DMS53 treated with DMSO at 0.1 percent for 48 hours (cell line): Measurements from ENCODE around the gene TNRC6C.
A peak's percentile ranks its signal among the peaks of the same experiment; 100 is the strongest.

Experiments used
- DNase-seq: peaks from one replicate; lab custom pipeline; 2025; ENCODE audit not compliant: unreplicated experiment; lab: John Stamatoyannopoulos, UW

TNRC6C gene, protein sequence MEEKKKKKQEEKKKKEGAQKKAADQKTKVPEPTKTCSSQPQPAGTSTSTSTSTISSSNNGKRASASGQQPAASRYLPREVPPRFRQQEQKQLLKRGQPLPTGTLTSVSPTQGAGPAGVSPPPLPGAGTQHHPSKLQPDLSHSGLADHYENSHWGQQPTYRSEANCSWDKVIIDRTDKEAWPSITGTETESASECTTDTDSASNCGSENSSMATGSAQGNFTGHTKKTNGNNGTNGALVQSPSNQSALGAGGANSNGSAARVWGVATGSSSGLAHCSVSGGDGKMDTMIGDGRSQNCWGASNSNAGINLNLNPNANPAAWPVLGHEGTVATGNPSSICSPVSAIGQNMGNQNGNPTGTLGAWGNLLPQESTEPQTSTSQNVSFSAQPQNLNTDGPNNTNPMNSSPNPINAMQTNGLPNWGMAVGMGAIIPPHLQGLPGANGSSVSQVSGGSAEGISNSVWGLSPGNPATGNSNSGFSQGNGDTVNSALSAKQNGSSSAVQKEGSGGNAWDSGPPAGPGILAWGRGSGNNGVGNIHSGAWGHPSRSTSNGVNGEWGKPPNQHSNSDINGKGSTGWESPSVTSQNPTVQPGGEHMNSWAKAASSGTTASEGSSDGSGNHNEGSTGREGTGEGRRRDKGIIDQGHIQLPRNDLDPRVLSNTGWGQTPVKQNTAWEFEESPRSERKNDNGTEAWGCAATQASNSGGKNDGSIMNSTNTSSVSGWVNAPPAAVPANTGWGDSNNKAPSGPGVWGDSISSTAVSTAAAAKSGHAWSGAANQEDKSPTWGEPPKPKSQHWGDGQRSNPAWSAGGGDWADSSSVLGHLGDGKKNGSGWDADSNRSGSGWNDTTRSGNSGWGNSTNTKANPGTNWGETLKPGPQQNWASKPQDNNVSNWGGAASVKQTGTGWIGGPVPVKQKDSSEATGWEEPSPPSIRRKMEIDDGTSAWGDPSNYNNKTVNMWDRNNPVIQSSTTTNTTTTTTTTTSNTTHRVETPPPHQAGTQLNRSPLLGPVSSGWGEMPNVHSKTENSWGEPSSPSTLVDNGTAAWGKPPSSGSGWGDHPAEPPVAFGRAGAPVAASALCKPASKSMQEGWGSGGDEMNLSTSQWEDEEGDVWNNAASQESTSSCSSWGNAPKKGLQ (N-terminal part only)

GRCh38 chr17:77957857-77958715 lies at the start of gene TNRC6C:
Gene TNRC6C, plus strand, starts transcription at chr17:77958703. Its CDS starts 45,504 bp downstream, at chr17:78004207.
- DNase-seq = peak; percentile 96

DNA sequence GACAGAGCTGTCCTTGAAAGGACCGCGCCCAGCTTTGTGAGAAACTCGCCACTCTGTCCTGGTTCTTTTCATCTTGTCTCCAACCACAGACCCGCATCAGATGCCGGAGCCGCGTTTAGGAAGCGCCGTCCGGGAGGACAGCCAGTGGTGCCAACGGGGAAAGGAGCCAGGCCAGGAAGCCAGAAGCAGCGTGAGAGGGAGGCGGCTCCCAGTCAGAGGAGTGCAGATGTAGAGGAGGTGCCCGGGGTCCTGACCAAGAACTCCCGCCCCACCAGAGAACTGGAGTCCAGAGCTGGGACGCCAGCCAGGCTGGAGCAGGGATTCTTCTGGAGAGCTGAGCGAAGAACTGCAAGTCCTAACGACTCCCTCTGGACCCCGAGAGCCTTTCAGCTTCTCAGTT lies 49.3 kb upstream of the TNRC6C start:
- DNase-seq = no peak

- no peak for DNase-seq
These were observed 48.7 kb upstream of the TNRC6C start for GRCh38 chr17:77909816-77910215.

DNA sequence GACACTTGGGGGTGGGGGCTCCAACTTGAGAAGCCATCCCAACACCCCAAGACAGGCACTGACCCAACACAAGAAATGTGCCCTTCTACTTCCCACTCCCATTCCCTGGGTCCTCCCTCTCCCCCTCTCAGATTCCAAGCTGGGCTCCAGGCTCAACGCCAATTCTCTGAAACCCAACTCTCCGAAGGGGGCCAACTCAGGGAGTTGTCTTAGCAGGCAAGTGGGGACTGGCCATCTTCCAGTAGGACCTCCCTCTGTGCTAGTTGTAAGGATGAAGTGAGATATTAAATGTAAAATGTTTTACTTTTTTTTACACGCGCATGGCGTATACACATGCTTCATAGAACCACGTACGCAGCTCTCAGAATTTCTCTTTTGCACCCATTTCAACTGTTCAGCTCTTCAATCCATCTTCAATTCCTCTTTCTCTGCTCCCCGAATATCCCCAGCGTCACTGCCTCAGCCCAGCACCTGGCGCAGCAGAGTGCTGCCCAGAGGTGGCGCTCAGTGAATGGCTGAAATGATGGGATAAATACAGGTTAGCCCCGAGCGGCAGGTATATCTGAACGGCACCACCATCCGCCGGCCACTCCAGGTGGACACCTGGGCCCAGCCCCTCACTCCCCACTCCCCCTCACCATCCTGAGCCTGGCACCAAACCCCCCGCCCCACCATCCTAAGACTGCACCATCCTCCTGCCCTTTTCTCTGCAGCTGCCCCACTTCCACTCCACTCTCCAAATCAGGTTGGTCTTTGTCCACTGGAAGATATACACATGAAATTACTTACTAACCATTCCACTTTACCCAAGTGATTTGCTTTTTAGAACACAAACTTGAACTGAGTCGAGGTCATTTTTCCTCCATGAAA lies 43.9 kb upstream of the TNRC6C start:
- DNase-seq = no peak

DNA sequence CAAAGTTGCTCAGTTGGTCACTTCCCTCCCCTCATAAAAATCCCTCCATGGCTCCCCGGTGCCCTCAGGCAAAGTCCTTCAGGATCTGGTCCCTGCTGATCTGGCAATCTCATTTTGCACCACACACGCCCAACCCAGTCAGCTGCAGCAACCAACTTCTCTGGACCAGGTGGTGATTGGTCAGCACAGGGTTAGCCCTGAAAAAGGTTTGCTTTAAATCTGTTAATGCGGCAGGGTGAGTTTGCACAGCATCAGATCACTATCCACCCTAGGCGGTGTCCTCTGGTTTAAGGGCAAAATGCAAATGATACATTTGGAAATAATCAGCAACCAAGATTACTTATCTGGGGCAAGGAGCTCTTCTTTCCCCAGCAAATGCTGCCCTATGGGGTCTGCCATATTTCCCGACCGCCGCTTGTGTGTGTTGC lies 42.9 kb upstream of the TNRC6C start:
- DNase-seq = no peak

- DNase-seq = no peak
These were observed 42.2 kb upstream of the TNRC6C start for GRCh38 chr17:77916264-77916663.

DNA sequence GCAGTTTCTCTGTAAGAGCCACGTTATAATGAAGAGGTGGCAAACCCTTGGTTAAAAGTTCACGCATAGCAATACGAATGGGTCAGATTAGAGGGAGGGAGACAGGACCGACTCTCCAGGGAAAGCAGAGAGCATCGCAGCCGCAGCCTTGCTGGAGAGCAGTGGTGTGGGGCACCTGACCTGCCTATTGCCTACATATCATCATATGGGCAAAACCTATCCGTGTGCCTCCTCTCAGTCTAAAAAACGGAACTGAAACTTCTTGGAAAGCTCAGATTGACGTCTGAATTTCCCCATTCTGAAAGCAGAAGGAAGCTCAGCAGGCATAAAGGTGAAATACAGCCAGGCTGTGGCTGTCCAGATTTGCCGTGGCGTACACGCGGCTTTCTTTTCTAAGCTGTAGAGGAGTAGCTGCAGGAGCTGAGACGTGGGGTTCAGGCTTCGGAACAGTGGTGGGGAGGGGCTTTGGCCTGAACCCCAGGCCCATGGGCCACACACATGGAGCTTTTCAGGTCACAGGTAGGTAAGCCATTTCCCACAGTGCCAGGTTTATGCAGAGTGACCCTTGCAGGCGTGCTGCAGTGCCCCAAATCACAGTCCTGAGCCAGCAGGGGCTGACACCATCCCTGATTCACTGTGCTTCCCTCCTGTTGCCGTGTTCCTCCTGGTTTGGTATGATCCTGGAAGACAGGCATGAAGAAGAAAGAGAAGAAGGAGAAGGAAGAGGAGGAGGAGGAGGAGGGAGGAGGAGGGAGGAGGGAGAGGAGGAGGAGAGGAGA lies 41.6 kb upstream of the TNRC6C start:
- DNase-seq = no peak

- DNase-seq = no peak
These were observed 39.2 kb upstream of the TNRC6C start for GRCh38 chr17:77919276-77919675.

- no peak for DNase-seq
These were observed 35.4 kb upstream of the TNRC6C start for GRCh38 chr17:77923135-77923534.

- DNase-seq = no peak
These were observed 34.6 kb upstream of the TNRC6C start for GRCh38 chr17:77923776-77924513.

GRCh38 chr17:77924757-77925336 lies 33.7 kb upstream of the TNRC6C start:
- DNase-seq = no peak

DNA sequence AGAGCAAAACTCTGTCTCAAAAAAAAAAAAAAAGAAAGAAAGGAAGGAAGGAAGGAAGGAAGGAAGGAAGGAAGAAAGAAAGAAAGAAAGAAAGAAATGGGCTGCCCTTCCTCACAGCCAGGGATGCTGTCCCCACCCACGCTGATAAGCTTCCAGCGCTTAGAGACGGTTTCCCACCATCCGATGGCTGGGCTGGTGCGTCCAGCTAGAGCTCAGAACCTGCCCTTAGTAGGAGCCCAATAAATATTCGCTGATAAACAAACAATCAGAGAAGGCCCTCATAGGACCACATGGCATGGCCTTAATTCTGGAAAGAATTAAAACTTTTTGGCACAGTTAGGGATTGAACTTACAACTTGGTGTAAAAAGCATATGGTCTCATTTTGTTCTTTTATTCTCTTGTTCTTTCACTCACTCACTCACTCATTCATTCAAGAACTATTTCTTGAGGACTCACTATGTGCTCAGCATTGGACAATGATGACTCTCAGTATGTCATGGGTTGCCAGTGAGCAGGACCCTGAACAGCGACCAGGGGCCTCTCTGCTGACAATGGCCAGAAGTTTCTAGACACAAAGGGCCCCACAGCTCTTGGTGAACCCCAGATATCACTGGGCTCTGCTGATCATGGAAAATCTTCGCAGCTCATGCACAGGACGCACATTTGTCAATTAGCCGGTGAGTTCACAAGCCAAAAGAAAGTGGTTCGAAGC lies 32.5 kb upstream of the TNRC6C start:
- DNase-seq = no peak

DNA sequence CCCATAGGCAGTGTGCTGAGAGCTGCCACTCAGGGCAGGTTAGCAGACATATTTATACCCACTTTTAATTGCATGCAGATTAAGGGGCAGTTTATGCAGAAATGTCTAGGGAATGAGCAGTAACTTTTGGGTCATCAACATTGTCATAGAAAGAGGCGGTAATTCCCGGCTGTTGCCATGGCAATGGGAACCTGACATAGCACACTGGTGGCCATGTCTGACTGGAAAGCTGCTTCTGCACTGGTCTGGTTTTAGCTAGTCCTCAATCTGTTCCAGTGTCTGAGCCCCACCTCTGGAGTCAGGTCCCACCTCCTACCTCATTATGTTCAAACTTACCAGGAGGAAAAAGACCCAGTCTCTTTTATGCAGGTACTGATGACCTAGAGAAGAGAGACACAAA lies 31.5 kb upstream of the TNRC6C start:
- DNase-seq = no peak

DNA sequence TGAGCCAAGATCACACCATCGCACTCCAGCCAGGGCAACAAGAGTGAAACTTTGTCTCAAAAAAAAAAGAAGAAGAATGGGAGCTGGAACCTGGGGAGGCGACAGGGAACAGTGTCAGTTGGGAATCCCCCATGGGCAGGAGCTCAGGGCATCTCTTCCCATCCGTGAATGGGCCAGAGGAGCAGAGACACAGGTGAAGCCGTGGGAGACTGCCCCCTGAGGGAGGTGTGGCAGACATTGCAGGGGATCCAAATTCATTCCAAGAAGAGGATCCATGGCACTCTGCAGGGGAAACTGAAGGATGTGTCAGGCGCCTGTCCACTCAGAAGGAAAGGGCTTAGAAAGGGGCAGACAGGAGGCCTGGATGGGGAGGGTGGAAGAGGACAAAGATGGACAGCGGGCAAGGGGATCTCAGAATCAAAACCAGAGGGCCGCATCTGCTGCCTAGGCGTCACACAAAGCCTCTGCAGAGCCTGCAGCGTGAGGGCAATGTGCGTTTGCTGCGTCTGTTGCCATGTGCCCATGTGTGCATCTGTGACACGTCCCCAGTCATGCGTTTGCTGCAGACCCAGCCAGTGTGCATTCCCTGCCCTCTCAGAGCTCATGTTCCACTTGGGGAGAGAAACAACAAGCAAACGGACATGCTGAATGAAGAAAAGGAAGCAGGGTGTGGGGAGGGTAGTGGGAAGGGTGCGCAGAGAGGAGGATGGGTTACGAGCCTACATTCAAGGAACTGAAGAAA lies 30.6 kb upstream of the TNRC6C start:
- DNase-seq = no peak

DNA sequence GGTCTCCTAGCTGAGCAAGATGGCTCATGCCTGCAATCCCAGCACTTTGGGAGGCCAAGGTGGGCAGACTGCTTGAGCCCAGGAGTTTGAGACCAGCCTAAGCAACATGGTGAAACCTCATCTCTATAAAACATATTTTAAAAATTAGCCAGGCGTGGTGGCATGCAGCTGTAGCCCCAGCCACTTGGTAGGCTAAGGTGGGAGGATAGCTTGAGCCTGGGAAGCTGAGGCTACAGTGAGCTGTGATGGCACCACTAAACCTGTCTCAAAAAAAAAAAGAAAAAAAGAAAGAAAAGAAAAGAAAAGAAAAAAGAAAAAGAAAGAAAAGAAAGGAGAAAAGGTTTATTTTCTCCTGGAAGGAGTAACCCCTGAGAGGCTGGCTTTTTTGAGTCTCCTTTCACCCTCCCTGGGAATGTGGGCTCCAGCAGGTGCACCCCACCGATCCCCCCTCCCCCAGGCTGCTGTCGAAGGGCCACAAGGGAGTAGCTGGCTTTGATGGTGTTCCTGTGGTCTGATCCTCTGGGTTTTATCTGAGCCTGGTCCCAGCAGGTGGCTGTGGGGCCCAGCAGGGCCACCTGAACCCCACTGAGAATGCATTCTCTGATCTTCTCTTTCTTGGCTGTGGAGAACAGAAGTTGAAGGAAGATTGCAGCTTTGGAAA lies 29.9 kb upstream of the TNRC6C start:
- DNase-seq = no peak

DNA sequence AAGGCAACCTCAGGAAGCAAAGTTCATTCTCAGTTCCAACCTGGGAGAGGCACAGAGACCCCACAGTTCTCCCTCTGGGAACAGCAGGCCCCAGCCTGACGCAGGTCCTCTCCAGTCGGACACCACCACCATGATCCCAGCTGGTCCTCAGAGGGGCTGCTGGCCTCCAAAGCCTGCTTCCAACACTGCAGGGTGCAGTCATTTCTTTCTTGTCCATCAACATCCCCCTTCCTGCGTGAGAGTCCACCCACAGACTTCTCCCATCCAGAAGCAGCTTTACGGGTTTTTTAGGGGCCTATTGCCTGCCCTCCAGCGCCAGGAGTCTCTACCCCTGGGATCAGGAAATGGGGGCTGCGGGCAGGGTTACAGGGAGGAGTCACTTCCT lies 29.3 kb upstream of the TNRC6C start:
- no peak for DNase-seq
